ENCODE results near the gene SH3PXD2A.
"Not testable (repeated sequence)": the region's sequence is repeated elsewhere in the genome, so short reads cannot be mapped to it uniquely, and the experiment has no call there.

GRCh38 chr10:103813312-103813711 lies 42.1 kb downstream of the SH3PXD2A start:
- TF ChIP-seq POLR2AphosphoS5 (IDR thresholded peaks at IDR 0.05; ENCODE audit: low read depth, low read length); TAF1 (IDR thresholded peaks at IDR 0.05; ENCODE audit: low read depth, low read length); SPI1 (IDR thresholded peaks at IDR 0.05; ENCODE audit: low read depth, low read length); POLR2A (IDR thresholded peaks at IDR 0.05; ENCODE audit: low read depth, low read length); PAX5 (IDR thresholded peaks at IDR 0.05; ENCODE audit: insufficient read depth, low read length, severe bottlenecking); POU2F2 (IDR thresholded peaks at IDR 0.05; ENCODE audit: low read depth, low read length): not testable (repeated sequence)

All from GM12891 (cell line).